Posterior cingulate gyrus (tissue), 11 donors: ENCODE data around the gene HMCN1.

Experiments used
- DNase-seq, 10 donors: peaks; one replicate each; pipeline versions ENCODE4 v3.0.0 to v3.0.0-alpha.2; 2020 to 2021; ENCODE audit warnings: mixed read lengths in 3 of 10
- intact Hi-C: fragments of 100-400 bp; cut with DNase I; formaldehyde crosslinking; loops from one replicate; pipeline ENCODE4 v1.15.1; 2023

Gene HMCN1

GRCh38 chr1:186214791-186215190, 480.6 kb downstream of the HMCN1 start:
- DNase-seq, result no peak
- intact Hi-C loops, result loop anchor here (5.0 kb wide), 1 partner anchor 57 kb away; no protein-coding TSS in a partner anchor

GRCh38 chr1:186215636-186216035, 481.4 kb downstream of the HMCN1 start:
- no peak for DNase-seq
- intact Hi-C loops, result no loop called here

- no peak for DNase-seq
- intact Hi-C loops, result no loop called here
Observed at GRCh38 chr1:186218654-186219352, 484.6 kb downstream of the HMCN1 start.

- no peak for DNase-seq
- intact Hi-C loops, result no loop called here
Observed at GRCh38 chr1:186220067-186220466, 485.9 kb downstream of the HMCN1 start.

GRCh38 chr1:186220911-186221310, 486.7 kb downstream of the HMCN1 start:
- intact Hi-C loops, result no loop called here
- DNase-seq, result no peak

GRCh38 chr1:186225096-186225495, 490.9 kb downstream of the HMCN1 start:
- no peak for DNase-seq
- intact Hi-C loops, result no loop called here

- intact Hi-C loops, result no loop called here
- DNase-seq, result no peak
Observed at GRCh38 chr1:186228749-186229148, 494.6 kb downstream of the HMCN1 start.

- DNase-seq, result no peak
- intact Hi-C loops, result no loop called here
Observed at GRCh38 chr1:186231861-186232436, 497.8 kb downstream of the HMCN1 start.

GRCh38 chr1:186234976-186235686, 500.9 kb downstream of the HMCN1 start:
- DNase-seq, result no peak
- intact Hi-C loops, result no loop called here

GRCh38 chr1:186235696-186236095, 501.5 kb downstream of the HMCN1 start:
- no peak for DNase-seq
- intact Hi-C loops, result no loop called here

- intact Hi-C loops, result no loop called here
- no peak for DNase-seq
Observed at GRCh38 chr1:186236921-186237320, 502.7 kb downstream of the HMCN1 start.

- DNase-seq, result no peak
- intact Hi-C loops, result no loop called here
Observed at GRCh38 chr1:186239171-186239570, 505.0 kb downstream of the HMCN1 start.

GRCh38 chr1:186240436-186240835, 506.2 kb downstream of the HMCN1 start:
- intact Hi-C loops, result no loop called here
- DNase-seq, result no peak
